Cardiac muscle cell (in vitro differentiated cells and primary cell): ENCODE measurements around the gene BANF2. TPM values are rescaled to one million over a fixed set of nuclear protein-coding genes. Genes with fewer than 3 reads are reported as not detected.

Experiments used
- DNase-seq, 2 donors: peaks; one replicate each; pipeline versions ENCODE4 v3.0.0 to v3.0.0-alpha.2; 2010 to 2017; ENCODE audit warnings: low read depth in 1 of 2, low spot score in 1 of 2
- H3K27ac ChIP-seq: fragments of 200-600 bp; sonication (generic); 2 replicates; pipeline ENCODE4 v1.5.1; 2016
- H3K27me3 ChIP-seq: fragments of 200-600 bp; sonication (generic); 2 replicates; pipeline ENCODE4 v1.6.0; 2016; ENCODE audit warnings: control low read depth
- H3K36me3 ChIP-seq: fragments of 200-600 bp; sonication (generic); 2 replicates; pipeline ENCODE4 v1.5.1; 2016; ENCODE audit warnings: control low read depth
- H3K4me1 ChIP-seq: fragments of 200-600 bp; sonication (generic); 2 replicates; pipeline ENCODE4 v1.8.1; 2017; ENCODE audit warnings: low read depth, mild to moderate bottlenecking, mixed run types
- H3K4me3 ChIP-seq: fragments of 200-600 bp; sonication (generic); 2 replicates; pipeline ENCODE4 v1.5.1; 2016; ENCODE audit warnings: mild to moderate bottlenecking
- H3K9me3 ChIP-seq: fragments of 200-600 bp; sonication (generic); 2 replicates; pipeline ENCODE4 v1.5.1; 2017; ENCODE audit warnings: low read depth, mild to moderate bottlenecking, control low read depth
- CTCF ChIP-seq: IDR thresholded peaks from 2 replicates; pipeline ENCODE4 v1.5.1; 2012; ENCODE audit warnings: low read depth, mild to moderate bottlenecking, low read length
- polyA plus RNA-seq: library from polyadenylated mRNA; unstranded; fragments of >200 nt; fragmentation: Nextera tagmentation; extraction: Ambion mirVana; gene quantifications from 2 replicates; pipeline ENCODE4 v1.2.1, GENCODE V29; 2016
- total RNA-seq: library from RNA; depleted of rRNA; stranded (reverse); fragments of >200 nt; gene quantifications from 2 replicates; pipeline ENCODE4 v1.2.3, GENCODE V29; 2016

The BANF2 gene
- total and polyA plus RNA-seq, 2 experiments from 2014 or later, result not detected

GRCh38 chr20:17741220-17741619 is 41.5 kb downstream of the BANF2 start:
- TF ChIP-seq CTCF, result no peak
- DNase-seq, result no peak
- Histone ChIP-seq H3K4me3 (no peak overlapping the region), H3K27ac (no peak overlapping the region), H3K9me3 (no peaks in the 10 kb centered on the region), H3K36me3 (no peaks in the 10 kb centered on the region), H3K27me3 (no peaks in the 10 kb centered on the region), H3K4me1 (no peaks in the 10 kb centered on the region)

GRCh38 chr20:17742731-17743130 is 43.0 kb downstream of the BANF2 start:
- H3K27ac ChIP-seq, result no peak overlapping the region
- no peaks in the 10 kb centered on the region for H3K9me3 ChIP-seq
- TF ChIP-seq CTCF, result no peak
- H3K4me3 ChIP-seq, result no peak overlapping the region
- no peaks in the 10 kb centered on the region for H3K27me3 ChIP-seq
- no peaks in the 10 kb centered on the region for H3K4me1 ChIP-seq
- no peak for DNase-seq
- H3K36me3 ChIP-seq, result no peaks in the 10 kb centered on the region

GRCh38 chr20:17743677-17744076 is 43.9 kb downstream of the BANF2 start:
- Histone ChIP-seq H3K36me3 (no peaks in the 10 kb centered on the region), H3K27ac (no peak overlapping the region), H3K4me1 (no peaks in the 10 kb centered on the region), H3K4me3 (no peak overlapping the region), H3K9me3 (no peaks in the 10 kb centered on the region), H3K27me3 (no peaks in the 10 kb centered on the region)
- DNase-seq, result no peak
- TF ChIP-seq CTCF, result no peak

DNA sequence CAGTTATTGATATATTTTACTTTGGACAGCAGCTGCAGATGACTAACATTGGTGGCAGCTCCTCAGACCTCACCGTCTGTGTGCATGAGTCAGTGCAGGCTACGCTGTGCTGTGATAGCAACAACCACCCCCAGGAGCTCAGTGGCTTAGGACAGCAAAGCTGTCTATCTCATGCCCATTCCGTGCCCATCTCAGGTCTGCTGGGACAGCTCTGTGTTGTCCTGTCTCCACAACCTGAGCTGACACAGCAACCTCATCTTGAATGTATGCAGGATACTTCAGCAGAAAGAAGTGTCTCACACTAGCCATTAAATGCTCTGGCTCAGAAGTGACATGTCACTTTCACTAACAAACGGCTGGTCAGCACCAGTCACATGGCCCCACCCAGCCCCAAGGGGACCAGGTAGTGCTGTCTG is 47.7 kb downstream of the BANF2 start:
- no peaks in the 10 kb centered on the region for H3K9me3 ChIP-seq
- TF ChIP-seq CTCF, result no peak
- H3K4me3 ChIP-seq, result no peak overlapping the region
- H3K27me3 ChIP-seq, result no peaks in the 10 kb centered on the region
- H3K4me1 ChIP-seq, result no peaks in the 10 kb centered on the region
- H3K27ac ChIP-seq, result no peak overlapping the region
- peak in 1 of 2 donors; percentile 76 for DNase-seq
- no peaks in the 10 kb centered on the region for H3K36me3 ChIP-seq

DNA sequence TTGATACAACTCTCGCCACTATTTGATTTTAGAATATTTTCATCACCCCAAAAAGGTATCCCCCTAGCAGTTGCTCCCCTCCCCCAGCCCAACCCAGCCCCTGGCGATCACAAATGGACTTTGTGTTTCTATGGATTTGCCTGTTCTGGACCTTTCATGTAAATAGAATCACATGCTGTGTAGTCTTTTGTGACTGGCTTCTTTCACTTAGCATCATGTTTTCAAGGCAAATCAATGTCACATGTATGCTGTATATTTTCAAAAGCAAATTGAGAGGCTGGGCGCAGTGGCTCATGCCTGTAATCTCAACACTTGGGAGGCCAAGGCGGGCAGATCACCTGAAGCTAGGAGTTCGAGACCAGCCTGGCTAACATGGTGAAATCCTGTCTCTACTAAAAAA is 48.5 kb downstream of the BANF2 start:
- Histone ChIP-seq H3K4me3 (no peak overlapping the region), H3K4me1 (no peaks in the 10 kb centered on the region), H3K9me3 (no peaks in the 10 kb centered on the region), H3K27ac (no peak overlapping the region), H3K27me3 (no peaks in the 10 kb centered on the region), H3K36me3 (no peaks in the 10 kb centered on the region)
- no peak for DNase-seq
- no peak for TF ChIP-seq CTCF

GRCh38 chr20:17749626-17749977 is 49.8 kb downstream of the BANF2 start:
- no peak for TF ChIP-seq CTCF
- no peak for DNase-seq
- no peaks in the 10 kb centered on the region for H3K4me1 ChIP-seq
- H3K27me3 ChIP-seq, result no peaks in the 10 kb centered on the region
- no peaks in the 10 kb centered on the region for H3K9me3 ChIP-seq
- no peak overlapping the region for H3K4me3 ChIP-seq
- no peaks in the 10 kb centered on the region for H3K36me3 ChIP-seq
- no peak overlapping the region for H3K27ac ChIP-seq
